ENCODE measurements around the gene VAV3.
"Not testable (repeated sequence)": the region's sequence is repeated elsewhere in the genome, so short reads cannot be mapped to it uniquely, and the experiment has no call there.

Gene VAV3

GRCh38 chr1:107678993-107679392 lies 286.0 kb downstream of the VAV3 start:
- DNase-seq: no peak

DNA sequence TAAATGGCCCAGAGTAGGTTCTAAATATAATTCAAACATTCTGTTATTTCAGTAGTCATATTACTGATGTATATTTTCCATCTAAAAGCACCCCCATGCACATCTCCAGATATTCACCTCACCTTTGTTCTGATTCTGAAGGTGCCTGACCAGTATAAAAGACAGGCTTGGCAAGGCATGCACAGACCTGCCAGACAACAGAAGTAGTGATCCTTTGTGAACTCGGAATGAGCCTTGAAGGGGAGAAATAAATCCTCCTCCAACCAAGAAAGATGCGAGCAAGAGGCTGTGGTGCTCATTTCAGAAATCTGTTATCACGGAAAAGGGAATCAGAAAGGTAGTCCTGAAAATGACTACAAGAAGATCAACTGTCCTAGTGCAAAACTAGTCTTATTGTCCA lies 287.3 kb downstream of the VAV3 start:
- DNase-seq: no peak

- no peak for DNase-seq
Observed at GRCh38 chr1:107674486-107674885, 290.5 kb downstream of the VAV3 start.

DNA sequence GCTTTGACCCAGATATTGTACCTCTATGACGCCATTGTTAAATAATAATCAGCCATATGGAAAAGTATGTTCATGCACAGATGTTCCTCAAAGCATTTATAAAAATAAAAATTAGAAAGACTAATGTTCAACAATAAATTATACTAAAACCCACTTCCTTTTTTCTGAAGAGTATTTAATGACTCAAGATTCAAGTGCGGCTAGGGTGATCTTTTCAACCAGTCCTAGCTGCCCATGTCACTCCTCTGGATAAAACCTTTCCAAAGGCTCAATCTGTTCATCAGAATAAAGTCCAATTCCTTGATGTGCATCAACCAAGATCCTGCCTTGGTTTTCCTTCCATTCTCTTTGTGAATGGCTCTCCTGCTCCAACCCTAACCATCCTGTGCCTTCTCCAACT lies 292.0 kb downstream of the VAV3 start:
- DNase-seq: no peak

DNA sequence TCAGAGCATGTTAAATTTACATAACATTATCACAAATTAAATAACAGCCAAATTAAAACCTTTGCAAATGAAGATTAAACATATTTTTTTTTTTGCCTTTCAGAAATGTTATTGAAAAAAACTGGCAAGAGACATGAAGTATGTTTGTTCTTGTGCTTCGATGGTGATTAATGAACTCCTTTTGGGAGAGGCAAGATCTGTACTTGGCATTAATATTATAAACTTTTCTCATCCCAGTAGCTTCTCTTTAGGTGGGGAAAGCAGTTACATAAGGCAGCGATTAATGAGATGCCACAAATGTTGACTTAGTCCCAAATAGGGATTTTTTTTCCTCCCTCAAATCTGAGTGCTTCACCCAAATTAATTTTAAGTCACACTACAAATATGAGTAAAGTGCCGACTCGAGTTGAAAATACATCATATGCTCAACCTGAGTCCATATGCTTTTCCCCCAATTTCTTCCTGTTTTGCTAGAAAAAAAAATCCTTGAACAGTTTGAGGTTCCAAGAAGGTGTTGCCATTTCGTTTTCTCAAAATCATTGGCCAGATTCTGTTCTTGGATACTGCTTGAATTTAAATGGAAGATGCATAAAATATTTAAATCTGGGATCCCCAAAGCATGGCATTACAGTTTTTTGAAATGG lies 294.5 kb downstream of the VAV3 start:
- no peak for DNase-seq

DNA sequence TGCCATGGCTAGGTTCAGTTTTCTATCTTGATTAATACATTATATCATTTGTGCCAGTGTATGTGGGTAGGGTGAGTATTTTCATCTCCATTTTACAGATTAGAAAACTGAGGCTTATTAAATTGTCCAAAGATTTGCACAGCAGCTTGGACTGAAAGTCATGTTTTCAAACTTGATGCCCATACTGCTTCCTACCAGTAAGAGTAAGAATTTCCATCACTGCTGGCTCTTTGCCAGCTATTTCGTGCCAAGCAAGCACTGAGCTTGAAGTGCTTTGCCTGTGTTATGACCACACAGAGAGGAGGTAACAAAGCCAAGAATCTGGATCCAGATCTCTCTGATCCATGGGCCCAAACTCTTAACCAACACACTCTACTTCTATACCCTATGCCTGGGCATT lies 295.0 kb downstream of the VAV3 start:
- peak; percentile 16 to 56 for DNase-seq

GRCh38 chr1:107668762-107669161 lies 296.2 kb downstream of the VAV3 start:
- DNase-seq: peak in 1 of 2 experiments; percentile 49

- DNase-seq: no peak
Observed at GRCh38 chr1:107666493-107666892, 298.5 kb downstream of the VAV3 start.

GRCh38 chr1:107664982-107665925 lies 299.7 kb downstream of the VAV3 start:
- DNase-seq: no peak

DNA sequence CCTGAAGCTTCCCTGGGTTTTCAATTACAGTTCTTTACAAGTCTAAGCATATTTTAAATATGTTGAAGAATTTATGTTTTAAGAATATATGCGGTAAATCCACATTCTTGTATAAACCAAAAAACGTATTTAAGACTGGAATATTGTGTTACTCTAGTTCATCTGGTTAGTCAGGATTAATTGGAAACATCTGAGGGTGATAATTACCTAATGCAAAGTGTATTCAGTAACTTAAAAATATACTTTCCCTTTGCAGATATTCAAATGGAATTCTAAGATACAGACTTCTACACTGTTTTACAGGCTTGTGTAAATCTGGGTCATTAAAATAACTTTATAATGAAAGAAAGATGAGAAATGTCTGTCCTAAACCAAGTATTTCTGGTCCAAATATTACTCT lies 302.0 kb downstream of the VAV3 start:
- DNase-seq: no peak

GRCh38 chr1:107661158-107661557 lies 303.8 kb downstream of the VAV3 start:
- DNase-seq: no peak

- no peak for DNase-seq
Observed at GRCh38 chr1:107659961-107660360, 305.0 kb downstream of the VAV3 start.

GRCh38 chr1:107657356-107657755 lies 307.6 kb downstream of the VAV3 start:
- DNase-seq: no peak

DNA sequence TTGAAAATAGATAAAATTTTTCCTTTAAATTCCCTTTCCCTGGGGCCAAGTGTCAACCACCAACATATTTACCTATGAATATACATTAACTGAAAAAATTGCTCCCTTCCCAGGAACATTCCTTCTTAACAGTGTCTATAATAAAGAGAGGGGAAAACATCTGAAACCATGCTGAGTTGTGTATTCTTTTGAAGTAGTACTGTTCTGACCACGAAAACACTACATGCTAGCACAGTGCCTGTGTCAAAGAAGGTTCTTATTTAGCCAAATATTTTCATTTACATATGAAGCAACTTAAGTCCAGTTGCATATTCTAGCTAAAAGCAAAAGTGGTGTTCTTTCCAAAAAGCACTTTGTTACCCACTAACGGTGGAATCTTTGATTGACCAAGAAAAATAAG lies 311.2 kb downstream of the VAV3 start:
- no peak for DNase-seq

- no peak for DNase-seq
Observed at GRCh38 chr1:107653005-107653404, 312.0 kb downstream of the VAV3 start.

- not testable (repeated sequence) for DNase-seq
Observed at GRCh38 chr1:107650825-107651224, 314.2 kb downstream of the VAV3 start.

DNA sequence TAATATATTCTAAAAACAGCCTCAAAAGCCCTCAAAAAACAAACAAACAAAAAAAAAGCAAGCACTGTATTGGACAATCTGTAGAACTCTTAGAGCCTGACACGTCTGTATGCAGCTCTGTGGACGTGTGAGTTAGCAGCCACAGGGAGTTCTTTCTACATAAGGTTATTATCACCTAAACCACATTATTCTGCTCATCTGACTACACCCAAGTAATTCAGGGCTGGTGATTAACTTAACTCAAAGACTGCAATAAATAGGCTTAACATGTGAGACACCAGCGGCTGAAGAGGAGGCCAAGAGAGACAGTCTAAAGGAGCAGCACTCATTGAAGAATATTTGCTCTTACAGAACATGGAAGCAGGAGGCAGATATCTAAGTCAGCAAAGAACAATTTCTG lies 316.0 kb downstream of the VAV3 start:
- DNase-seq: no peak

GRCh38 chr1:107648071-107648470 lies 316.9 kb downstream of the VAV3 start:
- no peak for DNase-seq

GRCh38 chr1:107647012-107647411 lies 318.0 kb downstream of the VAV3 start:
- no peak for DNase-seq

DNA sequence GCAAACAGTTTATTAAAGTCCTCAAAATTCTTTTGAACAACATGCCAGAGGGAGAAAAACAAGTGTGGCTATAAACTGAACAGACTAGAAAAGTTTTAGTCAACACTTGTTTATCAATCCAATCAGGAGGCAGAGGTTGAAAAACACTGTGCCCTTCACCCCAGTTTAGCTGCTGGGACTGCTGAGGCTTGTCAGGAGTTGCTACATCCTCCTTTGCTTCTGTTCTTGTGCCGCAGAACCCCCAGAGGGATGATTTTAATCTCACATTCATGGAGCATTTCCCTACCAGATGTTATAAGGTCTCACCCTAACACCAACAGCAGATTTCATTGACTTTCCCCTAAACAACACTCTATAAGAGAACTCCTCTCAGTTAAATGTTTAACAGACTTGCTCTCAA lies 321.2 kb downstream of the VAV3 start:
- DNase-seq: no peak

DNA sequence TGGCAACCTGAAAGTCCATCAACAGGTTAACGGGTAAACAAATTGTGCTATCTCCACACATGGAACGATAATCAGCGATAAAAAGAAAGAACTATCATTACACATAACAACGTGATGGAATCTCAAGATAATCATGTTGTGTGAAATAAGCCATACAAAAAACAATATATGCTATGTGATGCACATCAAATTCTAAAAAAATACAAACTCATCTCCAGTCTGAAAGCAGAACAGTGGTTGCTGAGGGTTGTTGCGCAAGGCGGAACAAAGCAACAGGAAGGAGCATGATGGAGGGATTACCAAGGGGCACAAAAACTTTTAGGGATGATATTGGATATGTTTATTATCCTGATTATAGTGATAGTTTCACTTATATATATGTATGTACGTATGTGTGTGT lies 324.8 kb downstream of the VAV3 start:
- DNase-seq: no peak

GRCh38 chr1:107637101-107637500 lies 327.9 kb downstream of the VAV3 start:
- DNase-seq: no peak

DNA sequence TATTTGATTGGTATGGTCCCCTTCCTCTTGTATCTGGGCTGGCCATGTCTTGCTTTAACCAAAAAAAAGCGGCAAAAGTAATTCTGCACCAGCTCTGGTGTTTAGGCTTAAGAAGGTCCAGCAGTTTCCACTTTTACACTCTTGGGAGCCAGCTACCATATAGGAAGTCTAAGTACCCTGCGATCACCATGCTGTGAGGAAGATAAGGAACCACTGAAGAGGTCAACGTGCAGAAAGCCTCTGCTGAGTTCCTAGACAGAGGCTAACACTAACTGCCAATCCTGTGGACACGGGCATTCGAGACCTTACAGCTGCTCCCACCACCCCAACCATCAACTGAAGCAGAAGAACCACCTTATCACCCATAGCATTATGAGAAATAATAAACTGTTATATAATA lies 331.4 kb downstream of the VAV3 start:
- DNase-seq: no peak

DNA sequence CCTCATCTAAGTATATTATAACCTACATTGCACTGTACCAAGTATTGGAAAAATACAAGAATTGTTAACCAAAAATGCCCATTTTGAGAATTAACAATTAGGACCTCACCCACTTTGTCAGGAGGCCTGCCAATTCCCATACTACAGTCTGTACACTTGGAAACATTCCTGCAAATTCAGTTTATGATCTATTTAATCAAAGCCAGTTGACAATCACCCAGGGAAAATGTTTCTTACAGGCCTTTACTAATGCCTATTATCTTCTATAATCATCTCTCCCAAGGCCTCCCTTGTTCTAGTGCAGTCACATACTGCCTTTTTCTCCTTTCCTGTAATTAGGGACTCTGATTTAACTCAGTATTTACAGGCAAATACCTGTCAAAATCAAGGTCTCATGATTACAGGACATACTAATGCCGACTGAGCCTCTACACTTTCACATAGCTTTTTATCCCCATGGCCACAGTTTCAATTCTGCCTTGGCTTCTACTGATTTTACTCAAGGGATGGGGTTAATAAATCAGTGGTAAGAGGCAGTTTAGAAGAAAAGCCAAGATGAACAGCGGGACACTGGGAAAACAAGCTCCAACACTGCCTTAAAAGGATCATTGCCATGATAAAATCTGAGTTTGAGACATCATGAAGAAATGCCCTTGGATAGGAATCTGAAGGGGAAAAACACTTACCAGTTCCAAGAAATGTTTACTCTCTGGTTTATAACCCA lies 338.7 kb downstream of the VAV3 start:
- DNase-seq: no peak
